Left lobe of liver (tissue), 2 donors: ENCODE measurements around the gene TNFRSF6B. TPM values are rescaled to one million over a fixed set of nuclear protein-coding genes. Genes with fewer than 3 reads are reported as not detected.
"Not testable (repeated sequence)": the region's sequence is repeated elsewhere in the genome, so short reads cannot be mapped to it uniquely, and the experiment has no call there.

Experiments
- ATAC-seq: fragments of 200-7000 bp; cut with Tn5 transposase; one replicate; pipeline ENCODE4 v1.9.1; 2020; ENCODE audit warnings: mild to moderate bottlenecking, moderate library complexity
- DNase-seq: peaks from one replicate; pipeline ENCODE4 v3.0.0-alpha.2; 2020; ENCODE audit warnings: low spot score
- total RNA-seq: library from RNA; stranded (reverse); gene quantifications from one replicate; pipeline ENCODE4 v1.2.1, GENCODE V29; 2021
- donor health status: DM: no; HTN: no; CAD: no; lungs with moderate emphysema.
- donor health status: DM: no; HTN: yes; CAD: no.

Gene TNFRSF6B
- total RNA-seq, 1 donor from 2014 or later: 0.40 TPM

- no peak for DNase-seq
- ATAC-seq: no peak
These were observed 9.0 kb downstream of the TNFRSF6B start for GRCh38 chr20:63705232-63706026.

- ATAC-seq: no peak
These were observed 9.7 kb downstream of the TNFRSF6B start for GRCh38 chr20:63706027-63706695.

GRCh38 chr20:63706852-63707557 is 10.6 kb downstream of the TNFRSF6B start:
- DNase-seq: peak; percentile 72
- ATAC-seq: peak; percentile 70

More at GRCh38 chr20:63706027-63706695, 9.7 kb downstream of the TNFRSF6B start:
- DNase-seq: no peak

GRCh38 chr20:63707558-63708300 is 11.3 kb downstream of the TNFRSF6B start, which contains the start of the genes ARFRP1 and ZGPAT:
TSS of gene ARFRP1 (minus strand) at chr20:63707976. CDS start at chr20:63707091, 885 bp downstream.
TSS of gene ZGPAT (plus strand) at chr20:63708039. CDS start at chr20:63708581, 542 bp downstream.
- DNase-seq (peak; percentile 96), ATAC-seq (peak; percentile 94)

- DNase-seq (peak; percentile 52), ATAC-seq (no peak)
These were observed 12.1 kb downstream of the TNFRSF6B start for GRCh38 chr20:63708301-63709148.

- DNase-seq (no peak), ATAC-seq (no peak)
These were observed 12.7 kb downstream of the TNFRSF6B start for GRCh38 chr20:63709149-63709527.

GRCh38 chr20:63711085-63711645 is 14.7 kb downstream of the TNFRSF6B start:
- ATAC-seq (no peak), DNase-seq (no peak)

- no peak for DNase-seq
- no peak for ATAC-seq
These were observed 15.7 kb downstream of the TNFRSF6B start for GRCh38 chr20:63712191-63712590.

- no peak for ATAC-seq
- DNase-seq: no peak
These were observed 18.4 kb downstream of the TNFRSF6B start for GRCh38 chr20:63714858-63715257.

- DNase-seq: no peak
- no peak for ATAC-seq
These were observed 22.5 kb downstream of the TNFRSF6B start for GRCh38 chr20:63718996-63719395.

GRCh38 chr20:63722967-63723622 is 26.6 kb downstream of the TNFRSF6B start:
- DNase-seq, ATAC-seq: not testable (repeated sequence)

GRCh38 chr20:63730189-63730733 is 33.8 kb downstream of the TNFRSF6B start:
- DNase-seq: not testable (repeated sequence)

GRCh38 chr20:63731410-63731809 is 35.0 kb downstream of the TNFRSF6B start:
- no peak for ATAC-seq
- DNase-seq: no peak

More at GRCh38 chr20:63730189-63730733, 33.8 kb downstream of the TNFRSF6B start:
- not testable (repeated sequence) for ATAC-seq

- no peak for ATAC-seq
- DNase-seq: no peak
These were observed 36.0 kb downstream of the TNFRSF6B start for GRCh38 chr20:63732118-63733095.

- DNase-seq: no peak
- ATAC-seq: no peak
These were observed 36.7 kb downstream of the TNFRSF6B start for GRCh38 chr20:63733117-63733516.

GRCh38 chr20:63733579-63734081 is 37.2 kb downstream of the TNFRSF6B start:
- no peak for ATAC-seq

More at GRCh38 chr20:63733579-63734081, 37.2 kb downstream of the TNFRSF6B start:
- DNase-seq: no peak
